Measurements from ENCODE around the gene MIAT.

DNA sequence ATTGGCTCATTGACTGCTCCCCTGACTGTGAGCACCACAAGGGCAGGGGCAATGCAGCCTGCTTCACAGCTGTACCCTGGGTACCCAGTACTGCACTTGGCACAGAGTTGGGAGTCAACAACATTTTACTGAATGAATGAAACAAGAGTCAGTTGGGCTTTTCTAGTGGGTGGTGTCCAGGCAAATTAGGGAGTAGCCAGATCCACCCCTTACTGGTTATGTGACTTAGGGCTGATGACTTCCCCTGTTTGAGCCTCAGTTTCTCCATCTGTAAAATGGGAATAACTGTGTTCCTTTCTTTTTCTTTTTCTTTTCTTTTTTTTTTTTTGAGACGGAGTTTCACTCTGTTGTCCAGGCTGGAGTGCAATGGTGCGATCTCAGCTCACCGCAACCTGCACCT is 23.1 kb downstream of the MIAT start:
- TF ChIP-seq CTCF (IDR thresholded peaks at IDR 0.05; ENCODE audit: control extremely low read depth in 1 of 3, insufficient read depth in 1 of 3, low read depth in 1 of 3, low read length in 3 of 3), result no peak
- TF ChIP-seq RFX5 (IDR thresholded peaks at IDR 0.05; ENCODE audit: borderline replicate concordance, low read depth, low read length), result no peak
- TF ChIP-seq CEBPB (IDR thresholded peaks at IDR 0.05; ENCODE audit: low read depth, low read length), result no peak

Measured in H1 (cell line).